DMS79 (cell line): Measurements from ENCODE around the gene MTHFS.

Source experiments
- DNase-seq: peaks from one replicate; lab custom pipeline; 2025; lab: John Stamatoyannopoulos, UW

The MTHFS gene

GRCh38 chr15:79816571-79816970 is 80.2 kb downstream of the MTHFS start:
- no peak for DNase-seq

DNA sequence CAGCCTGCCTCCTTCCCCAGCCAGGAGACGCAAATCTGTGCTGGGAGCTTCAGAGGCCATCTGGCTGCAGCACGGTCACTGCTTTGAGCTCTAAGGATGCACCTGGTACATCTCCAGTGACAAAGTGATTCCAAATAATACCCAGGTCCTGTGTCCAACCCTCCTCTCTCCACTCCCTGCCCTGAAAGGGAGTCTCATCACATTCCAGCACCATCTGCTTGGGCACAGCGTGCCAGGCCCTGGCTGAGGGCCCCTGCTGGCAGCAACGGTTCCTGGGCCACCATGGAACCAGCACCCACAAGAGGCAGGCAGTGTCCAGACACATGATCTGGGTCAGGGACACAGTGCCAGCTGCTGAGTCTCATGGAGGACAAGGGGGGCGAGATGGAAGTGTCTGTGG is 81.3 kb downstream of the MTHFS start:
- no peak for DNase-seq

- DNase-seq = no peak
These were observed 84.3 kb downstream of the MTHFS start for GRCh38 chr15:79812541-79812940.

GRCh38 chr15:79811406-79812405 is 85.1 kb downstream of the MTHFS start:
- DNase-seq = peak; percentile 56

DNA sequence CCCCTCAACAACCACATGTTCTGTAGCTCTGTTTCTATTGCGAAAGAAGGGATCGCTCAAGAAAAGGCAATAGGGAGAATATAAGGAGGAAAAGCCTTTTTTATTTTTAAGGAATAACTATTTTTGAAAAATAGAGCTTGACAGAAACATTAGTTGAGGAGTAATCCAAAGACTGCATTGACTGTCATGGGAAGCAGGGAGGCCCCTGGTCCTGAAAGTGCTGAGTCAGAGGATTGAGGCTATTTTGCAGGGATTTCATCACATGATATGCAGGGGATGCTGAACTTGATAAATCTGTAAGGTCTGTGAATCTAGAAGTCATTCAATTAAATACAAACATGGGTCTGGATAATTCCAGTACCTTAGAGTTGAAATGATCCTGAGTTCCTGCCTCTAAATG is 92.0 kb downstream of the MTHFS start:
- no peak for DNase-seq

DNA sequence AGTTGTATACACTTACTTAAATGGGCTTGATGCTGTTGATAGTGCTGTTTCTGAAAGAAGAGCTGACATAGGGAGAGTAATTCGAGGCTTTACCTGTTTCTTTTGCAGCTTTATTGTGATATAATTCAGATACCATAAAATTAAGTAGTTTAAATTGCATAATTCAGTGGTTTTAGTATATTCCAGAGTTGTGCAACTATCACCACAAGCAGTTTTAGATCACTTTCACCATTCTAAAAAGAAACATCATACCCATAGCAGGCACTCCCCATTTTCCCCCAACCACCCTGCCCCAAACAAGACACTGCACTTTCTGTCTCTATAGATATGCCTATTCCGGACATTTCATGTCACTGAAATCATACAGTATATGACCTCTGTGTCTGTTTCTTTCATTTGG is 98.5 kb downstream of the MTHFS start:
- no peak for DNase-seq
